Mucosa of stomach (tissue), 1 donor: Measurements from ENCODE around the gene BTD.

ENCODE experiments used
- H3K27me3 ChIP-seq: one replicate; pipeline ENCODE4 v1.7.0; 2013; ENCODE audit warnings: mild to moderate bottlenecking, low read length; ENCODE audit not compliant: control insufficient read depth, insufficient read depth
- H3K36me3 ChIP-seq: one replicate; pipeline ENCODE4 v1.7.0; 2013; ENCODE audit warnings: low read length; ENCODE audit not compliant: control insufficient read depth, insufficient read depth
- H3K4me1 ChIP-seq: one replicate; pipeline ENCODE4 v1.7.0; 2013; ENCODE audit warnings: mild to moderate bottlenecking, low read length; ENCODE audit not compliant: control insufficient read depth, insufficient read depth
- H3K4me3 ChIP-seq: one replicate; pipeline ENCODE4 v1.7.0; 2013; ENCODE audit warnings: low read length
- H3K9ac ChIP-seq: one replicate; pipeline ENCODE4 v1.7.0; 2013; ENCODE audit warnings: mild to moderate bottlenecking, low read length, moderate library complexity
- H3K9me3 ChIP-seq: one replicate; pipeline ENCODE4 v1.7.0; 2013; ENCODE audit warnings: mild to moderate bottlenecking, low read length, moderate library complexity; ENCODE audit not compliant: control insufficient read depth
- donor health status: Pancreatic carcinoma.

BTD gene

GRCh38 chr3:15690230-15690629 lies 88.7 kb downstream of the BTD start:
- no peak overlapping the region for H3K4me3 ChIP-seq
- H3K9ac ChIP-seq: no peak overlapping the region
- H3K36me3 ChIP-seq: no peaks in the 10 kb centered on the region
- no peaks in the 10 kb centered on the region for H3K4me1 ChIP-seq
- H3K27me3 ChIP-seq: no peaks in the 10 kb centered on the region
- H3K9me3 ChIP-seq: no peaks in the 10 kb centered on the region

GRCh38 chr3:15690748-15691147 lies 89.2 kb downstream of the BTD start:
- H3K4me3 ChIP-seq: no peak overlapping the region
- H3K9ac ChIP-seq: no peak overlapping the region
- H3K9me3 ChIP-seq: no peaks in the 10 kb centered on the region
- no peaks in the 10 kb centered on the region for H3K4me1 ChIP-seq
- H3K36me3 ChIP-seq: no peaks in the 10 kb centered on the region
- H3K27me3 ChIP-seq: no peaks in the 10 kb centered on the region

- H3K27me3 ChIP-seq: no peaks in the 10 kb centered on the region
- no peaks in the 10 kb centered on the region for H3K36me3 ChIP-seq
- no peak overlapping the region for H3K9ac ChIP-seq
- no peaks in the 10 kb centered on the region for H3K4me1 ChIP-seq
- H3K4me3 ChIP-seq: no peak overlapping the region
- no peaks in the 10 kb centered on the region for H3K9me3 ChIP-seq
These were observed 91.8 kb downstream of the BTD start for GRCh38 chr3:15693355-15693754.

GRCh38 chr3:15694628-15695027 lies 93.1 kb downstream of the BTD start:
- no peaks in the 10 kb centered on the region for H3K9me3 ChIP-seq
- no peaks in the 10 kb centered on the region for H3K27me3 ChIP-seq
- H3K4me1 ChIP-seq: no peaks in the 10 kb centered on the region
- no peaks in the 10 kb centered on the region for H3K36me3 ChIP-seq
- H3K9ac ChIP-seq: no peak overlapping the region
- no peak overlapping the region for H3K4me3 ChIP-seq
